ENCODE results near the gene MACROD2.

Gene MACROD2

GRCh38 chr20:15674253-15675060 is 1679.1 kb downstream of the MACROD2 start:
- DNase-seq (ENCODE audit: insufficient read length, low spot score) (no peak), FAIRE-seq (no peak)
- no peak for TF ChIP-seq CTCF (IDR thresholded peaks at IDR 0.05; ENCODE audit: insufficient read depth, missing control alignments)

DNA sequence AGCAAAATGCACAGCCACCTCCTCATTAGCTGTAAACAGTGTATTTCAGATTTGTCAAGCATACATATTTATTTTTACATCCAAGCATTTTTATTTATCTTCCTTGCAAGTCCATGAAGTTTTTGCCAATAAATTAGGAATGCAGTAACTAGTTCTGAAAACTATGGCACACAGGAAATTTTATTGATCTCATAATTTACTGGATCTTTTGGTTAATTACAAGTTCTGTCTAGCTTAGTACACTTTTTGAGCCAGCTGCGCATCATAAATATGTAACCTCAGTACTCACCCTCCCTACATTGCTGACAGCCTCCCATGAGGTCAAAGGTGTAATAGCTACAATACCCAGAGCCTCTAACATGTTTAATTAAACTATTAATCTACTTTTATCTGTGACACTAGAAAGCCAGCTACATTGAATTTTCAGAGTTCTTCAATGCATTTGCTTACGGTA is 1679.8 kb downstream of the MACROD2 start:
- TF ChIP-seq CTCF (IDR thresholded peaks at IDR 0.05; ENCODE audit: insufficient read depth, missing control alignments) = no peak
- FAIRE-seq (no peak), DNase-seq (ENCODE audit: insufficient read length, low spot score) (no peak)

GRCh38 chr20:15675813-15676484 is 1680.6 kb downstream of the MACROD2 start:
- FAIRE-seq (no peak), DNase-seq (ENCODE audit: insufficient read length, low spot score) (no peak)
- no peak for TF ChIP-seq CTCF (IDR thresholded peaks at IDR 0.05; ENCODE audit: insufficient read depth, missing control alignments)

DNA sequence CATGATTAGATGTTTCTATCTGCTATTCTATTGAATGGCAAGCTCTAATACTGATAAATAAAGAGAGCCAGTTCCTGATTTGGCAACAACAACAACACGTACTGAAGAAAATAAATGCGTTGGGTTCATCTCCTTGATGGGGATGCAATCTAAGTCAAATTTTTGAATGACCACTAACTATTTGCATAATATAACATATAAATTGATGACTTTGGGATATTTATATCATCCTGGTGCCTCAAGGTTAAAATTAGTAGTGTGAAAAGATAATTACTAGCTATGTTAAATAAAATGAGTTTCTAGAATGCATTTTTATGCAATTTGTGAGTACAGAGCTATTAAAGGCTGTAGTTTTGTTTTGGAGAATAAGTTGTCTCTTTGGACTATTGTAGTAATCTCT is 1681.5 kb downstream of the MACROD2 start:
- no peak for TF ChIP-seq CTCF (IDR thresholded peaks at IDR 0.05; ENCODE audit: insufficient read depth, missing control alignments)
- no peak for FAIRE-seq
- no peak for DNase-seq (ENCODE audit: insufficient read length, low spot score)

DNA sequence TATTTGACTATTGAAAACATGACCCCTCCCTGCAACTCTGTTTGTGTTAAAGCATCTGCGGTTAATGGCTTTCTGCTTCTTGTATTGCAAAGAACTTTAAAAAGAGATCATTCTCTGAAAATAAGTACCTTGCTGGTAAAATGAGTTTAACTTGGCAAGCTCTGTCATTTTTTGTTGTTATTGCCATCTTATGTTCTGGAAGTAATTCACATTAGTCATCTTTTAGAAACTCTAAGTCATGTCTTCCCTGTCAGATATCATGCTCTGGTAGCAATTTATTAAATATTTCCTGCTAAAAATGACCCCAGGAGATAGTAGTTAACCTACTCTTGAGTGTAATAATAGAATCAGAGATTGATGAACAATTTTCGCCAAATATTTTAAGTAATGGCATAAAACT is 1687.4 kb downstream of the MACROD2 start:
- no peak for FAIRE-seq
- DNase-seq (ENCODE audit: insufficient read length, low spot score) = no peak
- no peak for TF ChIP-seq CTCF (IDR thresholded peaks at IDR 0.05; ENCODE audit: insufficient read depth, missing control alignments)

DNA sequence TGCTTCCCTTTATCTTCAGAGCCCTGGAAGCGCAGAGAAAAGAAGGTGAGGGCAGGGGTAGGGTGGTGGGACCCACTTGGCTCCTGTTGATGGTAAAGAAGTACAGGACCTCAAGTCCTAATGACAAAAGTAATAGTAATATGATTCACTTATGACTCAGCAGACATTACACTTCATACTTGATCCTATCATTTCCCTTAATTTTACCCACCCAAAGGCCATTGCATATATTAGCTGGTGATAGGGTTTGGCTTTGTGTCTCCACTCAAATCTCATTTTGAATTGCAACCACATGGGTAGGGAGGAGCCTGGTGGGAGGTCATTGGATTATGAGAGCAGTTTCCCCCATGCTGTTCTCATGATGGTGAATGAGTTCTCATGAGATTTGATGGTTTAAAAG is 1697.3 kb downstream of the MACROD2 start:
- FAIRE-seq (no peak), DNase-seq (ENCODE audit: insufficient read length, low spot score) (no peak)
- TF ChIP-seq CTCF (IDR thresholded peaks at IDR 0.05; ENCODE audit: insufficient read depth, missing control alignments) = no peak

Measured in D721Med (cell line).